HuH-7 (cell line): ENCODE measurements around the gene SCAMP3.
"Not testable (repeated sequence)": the region's sequence is repeated elsewhere in the genome, so short reads cannot be mapped to it uniquely, and the experiment has no call there.

ENCODE experiments used
- DNase-seq: peaks from one replicate; pipeline ENCODE4 v3.0.0; 2011; ENCODE audit warnings: low spot score

SCAMP3 gene

DNA sequence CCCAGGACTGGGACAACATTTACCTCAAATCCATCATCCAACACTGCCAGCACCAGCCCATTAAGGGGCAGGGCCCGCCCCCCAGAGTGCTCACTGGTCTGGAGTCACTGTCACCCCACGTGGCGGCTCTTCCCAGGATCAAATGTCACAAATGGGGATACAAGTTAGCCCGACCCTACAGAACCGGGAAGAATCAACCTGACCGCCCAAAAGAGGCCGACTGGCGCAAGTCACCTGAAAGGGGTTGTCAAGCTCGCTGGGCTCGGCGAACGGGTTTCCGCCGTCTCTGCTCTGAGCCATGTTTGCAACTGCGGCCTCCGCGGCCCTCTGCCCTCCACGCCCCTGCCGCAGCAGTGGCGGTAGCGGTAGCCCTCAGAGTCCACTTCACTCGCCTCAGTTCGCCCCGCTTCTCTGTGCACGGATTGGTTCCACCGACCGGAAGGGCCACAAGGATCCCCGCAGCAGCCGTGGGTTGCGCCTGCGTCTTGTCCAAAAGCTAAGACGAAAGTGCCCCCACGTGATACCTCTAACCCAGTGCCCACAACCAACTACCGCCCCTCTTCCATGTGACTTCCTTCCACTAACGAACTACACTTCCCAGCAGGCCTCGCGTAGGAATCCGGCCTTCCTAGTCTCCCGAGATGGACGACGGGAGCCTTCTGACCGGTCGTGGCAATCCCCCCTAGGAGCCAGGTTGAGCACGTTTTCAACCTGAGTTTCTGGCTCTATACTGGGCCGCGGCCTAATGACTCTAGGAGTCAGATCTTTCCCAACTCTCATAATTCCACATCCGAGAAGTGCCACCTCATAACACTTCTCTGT lies at the start of gene SCAMP3:
SCAMP3 (minus strand) TSS at position 509 of the 822 bp plus-strand sequence; CDS start at position 300, 209 bp downstream.
- DNase-seq = peak; percentile 99

DNA sequence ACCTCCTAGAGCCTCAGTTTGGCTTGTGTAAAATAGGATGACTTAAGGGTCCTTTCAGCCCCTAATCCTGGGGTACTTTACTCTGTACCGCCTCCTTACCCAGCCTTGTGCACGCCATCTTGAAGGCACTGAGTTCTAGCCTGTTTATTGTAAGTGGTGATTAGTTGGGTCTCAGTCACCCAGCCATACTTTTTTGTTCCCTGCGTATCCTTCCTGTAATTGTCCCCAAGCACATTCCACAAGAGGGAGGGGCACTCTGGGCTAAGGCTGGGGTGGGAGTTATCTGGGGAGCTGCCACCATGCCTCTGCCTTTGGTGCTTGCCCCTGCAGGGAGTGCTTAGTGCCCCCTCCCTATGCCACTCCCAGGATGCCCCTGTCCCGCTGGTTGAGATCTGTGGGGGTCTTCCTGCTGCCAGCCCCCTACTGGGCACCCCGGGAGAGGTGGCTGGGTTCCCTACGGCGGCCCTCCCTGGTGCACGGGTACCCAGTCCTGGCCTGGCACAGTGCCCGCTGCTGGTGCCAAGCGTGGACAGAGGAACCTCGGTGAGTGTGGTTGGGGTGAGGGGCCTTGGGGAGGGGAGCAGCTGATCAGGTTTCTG lies 47.4 kb upstream of the SCAMP3 start:
- no peak for DNase-seq

DNA sequence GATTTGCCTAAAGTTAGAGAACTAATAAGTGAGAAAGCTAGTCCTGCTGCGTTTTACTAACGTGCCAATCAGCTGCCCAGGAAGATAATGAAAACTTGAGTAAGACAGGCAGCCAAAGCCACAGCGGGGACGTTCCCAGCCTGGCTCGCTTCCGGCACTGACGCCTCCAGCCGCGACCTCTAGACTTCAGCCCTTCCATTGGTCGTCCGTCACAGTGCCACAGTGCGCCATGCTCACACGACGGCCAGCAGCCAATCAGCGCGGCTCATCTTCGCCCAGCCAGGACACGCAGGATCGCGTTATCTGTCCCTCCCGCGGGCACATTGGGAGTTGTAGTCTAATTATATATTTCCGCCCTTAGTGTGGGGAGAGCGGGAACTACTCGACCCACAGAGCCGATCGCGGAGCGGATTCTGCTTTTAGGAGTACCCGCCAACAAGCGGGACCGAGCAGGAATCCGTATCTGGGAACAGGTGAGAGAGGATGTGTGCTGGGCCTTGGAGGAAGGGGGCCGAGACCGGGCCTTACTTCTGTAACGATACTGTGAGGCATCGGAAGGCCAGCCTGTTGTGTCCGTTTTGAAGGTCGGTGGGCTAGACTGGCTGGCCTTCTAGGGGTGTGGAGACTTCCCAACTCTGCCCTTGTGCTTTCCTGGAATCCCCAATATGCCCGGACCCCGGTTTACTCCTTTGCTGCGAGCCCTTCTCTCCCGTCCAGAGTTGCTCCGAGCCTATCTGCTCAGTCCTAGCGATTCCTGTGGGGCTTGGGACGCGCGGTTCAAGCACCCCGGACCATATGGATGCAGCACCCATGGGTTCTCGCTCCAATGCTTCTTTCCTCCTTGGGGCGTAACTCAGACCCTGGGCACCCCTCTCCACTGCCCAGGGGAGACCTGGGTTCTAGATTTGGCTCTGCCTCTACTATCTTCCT lies 46.6 kb upstream of the SCAMP3 start, which contains the start of gene FDPS:
FDPS (plus strand) TSS at position 374 of the 930 bp plus-strand sequence. CDS start 924 bp downstream, outside the sequence.
- DNase-seq = peak; percentile 98

DNA sequence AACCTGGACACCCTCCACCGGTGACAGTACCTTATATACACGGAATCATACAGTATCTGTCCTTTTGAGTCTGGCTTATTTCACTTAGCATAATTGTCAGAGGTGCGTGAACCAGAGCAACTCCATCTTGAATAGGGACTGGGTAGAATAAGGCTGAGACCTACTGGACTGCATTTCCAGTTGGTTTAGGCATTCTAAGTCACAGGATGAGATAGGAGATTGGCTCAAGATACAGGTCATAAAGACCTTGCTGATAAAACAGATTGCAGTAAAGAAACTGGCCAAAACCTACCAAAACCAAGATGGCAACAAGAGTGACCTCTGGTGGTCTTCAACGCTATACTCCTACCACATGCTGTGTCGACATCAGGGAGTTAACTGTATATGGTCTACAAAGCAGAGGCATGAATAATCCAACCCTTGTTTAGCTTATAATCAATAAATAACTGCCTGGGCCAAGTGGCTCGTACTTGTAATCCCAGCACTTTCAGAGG lies 45.1 kb upstream of the SCAMP3 start:
- no peak for DNase-seq

DNA sequence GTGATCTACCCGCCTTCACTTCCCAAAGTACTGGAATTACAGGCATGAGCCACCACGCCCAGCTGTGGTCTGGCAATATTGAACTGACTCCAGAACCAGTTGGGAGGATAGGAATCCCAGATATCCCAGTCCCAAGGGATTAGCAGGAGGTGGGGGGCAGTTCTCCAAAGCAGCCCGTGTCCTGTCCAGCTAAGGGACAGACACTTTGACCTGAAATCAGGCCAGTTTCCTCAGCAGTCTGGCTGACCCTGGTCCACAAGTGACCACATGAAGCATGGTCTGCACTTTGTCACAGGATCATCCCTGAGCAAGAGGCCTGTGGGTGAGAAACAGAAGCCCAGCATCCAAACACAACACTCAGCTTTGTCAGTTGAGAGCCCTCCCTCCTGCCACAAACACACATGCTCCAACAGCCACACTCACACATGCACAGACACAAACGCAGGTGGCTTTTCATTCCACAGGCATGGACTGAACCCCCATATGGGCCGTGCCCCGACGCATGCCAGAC lies 43.8 kb upstream of the SCAMP3 start:
- no peak for DNase-seq

DNA sequence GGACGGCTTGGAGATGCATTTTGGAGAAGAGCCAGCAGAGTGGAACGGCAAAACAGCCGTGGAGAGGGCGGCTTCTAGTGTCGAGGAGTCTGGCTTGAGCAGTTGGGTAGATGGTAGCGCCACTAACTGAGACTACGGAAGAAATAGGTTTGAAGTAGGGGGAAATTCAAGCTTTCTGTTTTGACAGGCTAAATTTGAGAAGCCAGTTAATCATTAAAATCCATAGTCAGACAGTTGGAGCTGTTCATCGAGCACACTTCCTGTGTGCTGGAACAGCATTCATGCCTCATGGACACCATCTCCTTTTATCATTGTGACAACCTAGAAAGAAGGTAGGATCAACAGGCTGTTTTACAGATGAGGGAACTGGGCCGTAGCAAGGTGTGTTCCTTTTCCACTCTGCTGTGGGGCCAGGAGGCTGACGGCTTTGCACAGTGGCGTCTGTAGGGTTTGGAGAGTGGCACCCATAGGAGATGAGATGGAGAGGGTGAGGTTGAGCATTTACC lies 42.5 kb upstream of the SCAMP3 start:
- DNase-seq = no peak

DNA sequence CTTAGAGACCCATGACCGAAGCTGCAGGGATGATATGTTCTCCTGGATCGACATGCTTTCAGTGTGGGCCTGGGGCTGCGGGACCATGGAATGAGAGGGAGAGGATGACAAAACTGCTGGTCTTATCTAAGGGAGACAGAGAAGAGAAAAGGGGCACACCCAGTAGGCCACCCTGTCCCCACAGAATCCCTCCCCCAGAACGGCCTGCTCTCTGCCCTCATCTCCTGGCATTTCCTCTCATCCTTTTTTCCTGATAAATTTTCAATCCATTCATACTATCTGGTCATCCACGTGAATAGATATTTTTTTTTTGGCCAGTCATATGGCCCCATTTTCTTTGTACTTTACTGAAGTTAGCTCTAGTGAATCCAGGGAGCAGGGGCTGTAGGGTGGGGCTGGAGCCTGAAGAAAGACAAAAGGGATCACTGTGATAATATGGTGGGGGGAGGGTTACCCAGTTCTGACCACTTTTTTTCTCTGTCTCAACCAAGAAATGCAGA lies 39.2 kb upstream of the SCAMP3 start, which contains the start of gene PKLR:
PKLR (minus strand) TSS at position 97 of the 500 bp plus-strand sequence; CDS start at position 54, 43 bp downstream.
- no peak for DNase-seq

DNA sequence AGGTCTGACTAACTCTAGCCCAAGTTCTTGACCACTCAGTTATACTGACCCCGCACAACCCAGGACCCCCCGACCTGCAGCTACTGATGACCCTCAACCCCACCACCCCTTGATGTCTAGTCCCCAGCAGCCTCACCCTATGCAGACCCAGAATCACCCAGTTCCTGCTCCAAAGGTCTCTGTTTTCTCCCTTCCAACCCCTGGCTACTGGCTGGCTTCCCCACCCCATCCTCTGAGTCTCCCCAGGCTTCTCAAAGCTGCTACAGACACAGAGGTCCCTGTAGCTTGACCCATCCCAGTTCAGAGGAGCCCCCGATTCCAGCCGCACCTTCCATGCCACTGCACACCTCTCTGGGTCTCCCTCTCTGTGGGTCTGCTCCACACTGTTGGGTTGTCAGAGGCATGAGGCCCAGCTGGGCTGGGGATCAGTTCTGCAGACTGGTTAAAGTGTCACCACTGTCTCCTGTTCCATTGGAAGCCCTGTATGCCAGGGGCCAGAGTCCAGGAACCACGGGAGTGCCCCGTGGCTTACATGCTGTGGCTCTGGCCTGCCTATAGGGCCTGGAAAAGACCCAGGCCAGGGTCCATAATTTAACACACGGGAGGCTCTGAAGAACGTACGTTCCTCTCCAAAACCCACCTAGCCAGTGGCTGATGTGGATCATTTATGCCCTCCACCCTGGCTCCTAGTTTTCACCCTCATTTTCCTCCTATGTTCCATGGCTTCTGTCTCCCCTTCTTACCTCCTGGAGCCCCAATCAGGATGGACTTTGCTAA lies 38.6 kb upstream of the SCAMP3 start:
- DNase-seq = peak; percentile 56

DNA sequence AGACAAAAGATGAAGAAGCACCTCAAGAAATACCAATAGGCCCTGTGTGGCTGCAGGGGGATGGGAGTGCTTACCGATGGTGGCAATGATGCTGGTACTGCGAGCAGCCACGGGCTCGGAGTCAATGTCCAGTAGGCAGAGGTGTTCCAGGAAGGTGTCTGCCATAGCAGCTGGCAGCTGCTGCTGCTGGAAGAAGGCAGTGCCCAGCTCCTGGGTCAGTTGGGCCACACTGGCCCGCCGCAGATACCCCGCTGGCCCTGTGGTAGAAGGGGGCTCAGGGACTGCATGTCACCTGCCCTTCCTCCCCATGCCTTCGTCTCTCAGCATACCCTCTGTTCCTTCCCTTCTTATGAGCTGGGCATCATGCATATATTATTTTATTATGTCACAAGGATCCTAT lies 37.9 kb upstream of the SCAMP3 start:
- no peak for DNase-seq

DNA sequence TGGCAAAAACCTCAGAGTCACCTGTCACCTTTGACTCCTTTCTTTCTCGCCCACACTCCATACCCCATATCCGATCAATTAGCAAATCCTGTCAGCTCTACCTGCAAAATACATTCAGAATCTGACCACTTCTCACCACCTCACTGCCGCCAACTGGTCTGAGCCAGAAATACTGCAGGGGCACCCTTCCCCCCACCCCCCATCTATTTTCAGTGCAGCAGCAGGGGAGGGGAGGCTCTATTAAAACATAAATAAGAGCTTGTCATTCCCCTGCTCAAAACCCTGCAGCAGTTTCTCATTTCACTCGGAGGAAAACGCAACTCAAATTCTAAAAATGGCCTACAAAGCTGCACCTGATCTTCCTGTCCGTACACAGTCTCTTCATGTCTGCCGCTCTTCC lies 35.2 kb upstream of the SCAMP3 start:
- DNase-seq = no peak

DNA sequence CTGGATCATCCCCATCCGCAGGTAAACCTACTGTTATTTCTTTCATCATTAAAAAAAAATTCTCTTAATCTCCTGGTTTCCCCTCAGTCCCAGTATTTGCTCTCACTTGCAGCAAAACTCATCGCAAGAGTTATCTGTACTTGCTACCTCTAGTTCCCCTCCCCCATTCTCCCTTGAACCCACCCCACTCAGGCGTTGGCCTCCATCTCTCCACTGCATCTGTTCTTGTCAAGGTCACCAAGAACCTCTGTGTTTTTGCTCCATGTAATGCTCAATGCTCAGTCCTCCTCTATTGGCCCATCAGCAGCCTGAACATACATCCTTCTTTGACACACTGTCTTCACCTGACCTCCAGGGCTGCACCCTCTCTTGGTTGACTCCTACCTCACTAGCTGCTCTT lies 34.5 kb upstream of the SCAMP3 start:
- no peak for DNase-seq

DNA sequence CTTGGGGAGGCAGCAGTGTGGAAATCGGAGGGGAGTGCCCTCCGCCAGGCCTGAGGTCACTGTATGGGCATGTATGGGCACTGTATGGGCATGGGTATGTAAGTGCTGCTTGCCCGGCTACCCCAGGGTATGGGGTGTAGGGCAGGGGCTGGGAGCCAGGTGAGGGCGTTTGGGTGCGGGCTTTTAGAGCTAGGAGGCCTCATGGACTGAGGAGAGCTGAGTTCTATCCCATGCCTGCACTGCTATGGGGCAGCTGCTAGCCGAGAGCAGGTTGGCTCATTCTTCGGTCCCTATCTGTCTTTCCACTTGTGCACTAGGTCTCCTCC lies 33.7 kb upstream of the SCAMP3 start:
- DNase-seq = no peak

DNA sequence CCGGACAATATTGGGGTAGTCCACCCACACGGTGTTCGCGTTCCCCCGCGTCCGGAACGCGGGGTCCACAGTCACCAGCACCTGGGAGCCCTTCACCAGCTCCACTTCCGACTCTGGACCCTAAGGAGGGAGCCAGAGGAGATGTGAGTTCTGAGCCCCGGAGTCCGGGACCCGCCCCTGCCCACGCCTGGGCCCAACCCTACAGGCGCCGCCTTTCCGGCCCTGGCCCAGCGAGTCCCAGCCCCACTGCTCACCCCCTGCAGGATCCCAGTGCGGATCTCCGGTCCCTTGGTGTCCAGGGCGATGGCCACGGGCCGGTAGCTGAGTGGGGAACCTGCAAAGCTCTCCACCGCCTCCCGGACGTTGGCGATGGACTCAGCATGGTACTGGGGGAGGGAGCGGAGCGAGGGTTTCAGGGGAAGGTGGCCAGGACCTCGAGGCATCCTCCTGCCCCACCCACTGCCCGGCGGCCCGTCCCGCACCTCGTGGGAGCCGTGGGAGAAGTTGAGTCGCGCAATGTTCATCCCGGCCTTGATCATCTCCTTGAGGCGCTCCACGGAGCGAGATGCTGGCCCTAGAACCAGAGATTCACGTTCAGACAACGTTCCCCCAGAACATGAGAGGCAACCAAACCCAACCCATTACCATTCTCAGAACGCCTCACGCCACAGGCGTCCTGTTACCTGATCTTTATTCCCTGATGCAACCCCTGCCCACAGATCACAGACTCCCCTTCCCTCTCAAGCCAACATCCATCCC lies 33.2 kb upstream of the SCAMP3 start:
- DNase-seq = no peak

DNA sequence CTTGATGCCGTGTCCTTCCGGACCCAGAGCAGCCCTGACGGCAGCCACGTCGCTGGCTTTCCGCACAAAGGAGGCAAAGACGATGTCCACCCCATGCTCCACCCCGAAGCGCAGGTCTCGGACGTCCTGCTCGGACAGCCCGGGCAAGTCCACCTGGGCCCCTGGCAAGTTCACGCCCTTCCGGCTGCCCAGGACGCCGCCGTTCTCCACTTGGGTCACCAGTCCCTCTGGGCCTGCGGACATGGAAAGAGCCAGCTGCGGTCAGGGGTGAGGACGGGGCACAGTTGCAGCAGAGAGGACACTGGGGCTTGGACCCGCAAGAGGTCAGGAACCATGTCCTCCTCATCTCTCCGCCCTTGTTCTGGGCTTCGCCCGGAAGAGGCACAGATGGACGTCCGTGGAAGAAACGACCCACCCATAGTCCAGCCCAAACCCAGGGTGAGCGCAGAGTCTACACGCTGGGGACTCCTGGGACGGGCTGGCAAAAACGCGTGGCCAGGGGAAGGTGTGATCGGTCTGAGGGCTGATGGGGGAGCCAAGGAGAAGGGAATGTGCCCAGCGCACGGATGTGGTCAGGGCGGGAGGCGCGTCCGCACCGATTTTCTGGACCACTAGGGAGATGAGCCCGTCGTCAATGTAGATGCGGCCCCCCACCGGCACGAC lies 32.5 kb upstream of the SCAMP3 start:
- no peak for DNase-seq

DNA sequence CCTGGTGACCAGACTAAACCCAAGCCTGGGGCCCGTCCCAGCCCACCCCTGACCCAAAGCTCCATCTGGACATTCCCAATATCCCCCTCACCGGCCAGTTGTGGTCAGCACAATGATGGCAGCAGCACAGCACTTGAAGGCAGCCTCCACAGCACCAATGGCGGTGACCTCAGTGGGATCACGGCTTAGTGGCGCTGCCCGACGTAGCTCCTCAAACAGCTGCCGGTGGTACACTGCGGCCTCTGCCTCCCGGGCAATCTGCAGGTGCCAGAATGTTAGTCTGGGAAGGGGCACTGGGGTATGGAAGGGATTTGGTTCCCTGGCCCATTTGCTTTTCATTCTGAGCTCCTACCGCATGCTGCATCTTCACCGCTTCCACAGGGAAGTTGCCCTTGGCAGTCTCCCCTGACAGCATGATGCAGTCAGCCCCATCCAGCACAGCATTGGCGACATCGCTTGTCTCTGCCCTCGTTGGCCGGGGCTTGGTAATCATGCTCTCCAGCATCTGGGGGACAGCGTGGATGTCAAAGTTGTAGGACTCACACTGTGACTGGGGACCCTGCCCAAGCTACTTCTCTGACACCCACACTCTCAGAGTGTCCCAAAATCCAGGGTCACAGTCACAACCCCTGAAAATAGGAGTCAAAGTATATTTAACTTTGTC lies 31.1 kb upstream of the SCAMP3 start:
- DNase-seq = no peak

DNA sequence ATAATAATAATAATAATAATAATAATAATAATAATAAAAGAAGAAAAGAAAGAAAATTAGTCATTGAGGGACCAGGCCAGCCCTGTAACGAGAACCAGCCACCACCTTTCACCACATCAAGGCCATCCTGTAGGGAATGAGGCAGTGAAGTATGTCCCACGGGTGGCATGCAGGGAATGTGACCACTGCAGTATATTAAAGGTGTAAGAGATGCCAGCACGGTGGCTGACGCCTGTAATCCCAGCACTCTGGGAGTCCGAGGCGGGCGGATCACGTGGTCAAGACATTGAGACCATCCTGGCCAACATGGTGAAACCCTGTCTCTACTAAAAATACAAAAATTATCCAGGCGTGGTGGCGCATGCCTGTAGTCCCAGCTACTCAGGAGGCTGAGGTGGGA lies 28.8 kb upstream of the SCAMP3 start:
- not testable (repeated sequence) for DNase-seq

DNA sequence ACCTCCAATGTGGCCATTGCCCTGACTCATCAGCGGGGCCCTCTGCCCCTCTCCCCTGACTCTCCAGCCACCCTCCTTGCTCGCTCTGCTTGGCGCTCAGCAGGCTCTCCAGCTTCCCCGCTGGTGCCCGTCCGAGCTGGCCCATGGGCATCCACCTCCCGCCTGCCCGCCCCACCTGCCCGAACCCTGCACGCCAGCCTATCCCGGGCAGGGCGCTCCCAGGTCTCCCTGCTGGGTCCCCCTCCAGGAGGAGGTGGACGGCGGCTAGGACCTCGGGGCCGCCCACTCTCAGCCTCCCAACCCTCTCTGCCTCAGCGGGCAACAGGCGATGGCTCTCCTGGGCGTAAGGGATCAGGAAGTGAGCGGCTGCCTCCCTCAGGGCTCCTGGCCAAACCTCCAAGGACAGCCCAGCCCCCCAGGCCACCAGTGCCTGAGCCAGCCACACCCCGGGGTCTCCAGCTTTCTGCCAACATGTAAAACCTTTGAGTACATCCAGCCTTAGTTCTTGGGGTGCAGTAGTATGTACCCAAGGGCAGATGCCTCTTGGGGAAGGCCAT lies 25.9 kb upstream of the SCAMP3 start:
- no peak for DNase-seq

DNA sequence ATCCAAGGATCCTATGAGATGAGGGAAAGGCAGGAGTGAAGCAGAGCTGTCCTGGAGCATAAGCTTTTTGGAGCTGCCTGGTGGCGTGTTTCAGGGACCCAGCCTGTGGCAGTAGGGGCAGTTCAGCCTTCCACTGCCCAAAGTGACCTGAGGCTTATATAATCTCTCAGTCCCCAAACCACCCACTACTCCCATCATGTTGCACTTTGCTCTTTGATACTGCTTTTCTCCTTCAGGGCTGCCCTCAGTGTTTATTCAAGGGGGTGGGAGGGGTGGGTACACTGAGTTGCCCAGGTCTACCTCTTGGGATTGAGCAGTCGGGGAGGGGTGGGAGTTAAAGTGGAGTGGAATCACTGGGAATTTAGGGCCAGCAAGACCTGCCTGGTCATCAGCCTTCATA lies 24.4 kb upstream of the SCAMP3 start:
- peak; percentile 85 for DNase-seq

DNA sequence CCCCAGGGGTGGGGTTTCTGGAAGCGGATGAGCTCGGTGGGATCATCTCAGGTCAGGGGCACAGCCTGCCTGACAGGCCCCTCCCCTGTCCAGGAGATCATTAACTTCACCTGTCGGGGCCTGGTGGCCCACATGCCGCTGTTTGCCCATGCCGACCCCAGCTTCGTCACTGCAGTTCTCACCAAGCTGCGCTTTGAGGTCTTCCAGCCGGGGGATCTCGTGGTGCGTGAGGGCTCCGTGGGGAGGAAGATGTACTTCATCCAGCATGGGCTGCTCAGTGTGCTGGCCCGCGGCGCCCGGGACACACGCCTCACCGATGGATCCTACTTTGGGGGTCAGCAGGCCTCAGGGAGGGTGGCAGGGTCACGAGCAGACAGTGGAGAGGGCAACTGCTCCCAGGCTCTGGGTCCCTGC lies 23.5 kb upstream of the SCAMP3 start:
- no peak for DNase-seq
